Mammary epithelial cell (primary cell): ENCODE results near the gene ERP44.
A peak's percentile ranks its signal among the peaks of the same experiment; 100 is the strongest.

ENCODE experiments used
- EZH2 ChIP-seq: IDR thresholded peaks from 2 replicates; pipeline ENCODE4 v1.6.1; 2012; ENCODE audit warnings: low read length, inconsistent platforms, borderline replicate concordance
- TF ChIP-seq, protein P1 (sequence below), 2 donors: IDR thresholded peaks in 1 of 2; conservative IDR thresholded peaks in 1 of 2; 2 replicates each; pipeline ENCODE4 v1.5.1; 2011 to 2012; ENCODE audit warnings: inconsistent platforms in 2 of 2, low read length in 2 of 2, mild to moderate bottlenecking in 2 of 2, control low read depth in 1 of 2, low read depth in 1 of 2; ENCODE audit not compliant: insufficient read depth in 1 of 2; ENCODE audit errors: extremely low read depth in 1 of 2

- TF ChIP-seq, protein P1, sequence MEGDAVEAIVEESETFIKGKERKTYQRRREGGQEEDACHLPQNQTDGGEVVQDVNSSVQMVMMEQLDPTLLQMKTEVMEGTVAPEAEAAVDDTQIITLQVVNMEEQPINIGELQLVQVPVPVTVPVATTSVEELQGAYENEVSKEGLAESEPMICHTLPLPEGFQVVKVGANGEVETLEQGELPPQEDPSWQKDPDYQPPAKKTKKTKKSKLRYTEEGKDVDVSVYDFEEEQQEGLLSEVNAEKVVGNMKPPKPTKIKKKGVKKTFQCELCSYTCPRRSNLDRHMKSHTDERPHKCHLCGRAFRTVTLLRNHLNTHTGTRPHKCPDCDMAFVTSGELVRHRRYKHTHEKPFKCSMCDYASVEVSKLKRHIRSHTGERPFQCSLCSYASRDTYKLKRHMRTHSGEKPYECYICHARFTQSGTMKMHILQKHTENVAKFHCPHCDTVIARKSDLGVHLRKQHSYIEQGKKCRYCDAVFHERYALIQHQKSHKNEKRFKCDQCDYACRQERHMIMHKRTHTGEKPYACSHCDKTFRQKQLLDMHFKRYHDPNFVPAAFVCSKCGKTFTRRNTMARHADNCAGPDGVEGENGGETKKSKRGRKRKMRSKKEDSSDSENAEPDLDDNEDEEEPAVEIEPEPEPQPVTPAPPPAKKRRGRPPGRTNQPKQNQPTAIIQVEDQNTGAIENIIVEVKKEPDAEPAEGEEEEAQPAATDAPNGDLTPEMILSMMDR (conservative IDR thresholded peaks at IDR 0.05 in 1 of 2, IDR thresholded peaks at IDR 0.05 in 1 of 2; ENCODE audit: extremely low read depth in 1 of 2, insufficient read depth in 1 of 2, low read depth in 1 of 2, low read length in 2 of 2): peak in 1 of 2 donors; percentile 24
- TF ChIP-seq EZH2: no peak
Measured at GRCh38 chr9:99947395-99947794, 151.4 kb downstream of the ERP44 start.
